H9 (cell line): ENCODE measurements around the gene CFAP99. TPM values are rescaled to one million over a fixed set of nuclear protein-coding genes. Genes with fewer than 3 reads are reported as not detected.

ENCODE experiments used
- DNase-seq: peaks from one replicate; pipeline ENCODE4 v3.0.0-alpha.2; 2017
- H2AFZ ChIP-seq: one replicate; pipeline ENCODE4 v1.6.1; 2013; ENCODE audit warnings: mild to moderate bottlenecking, low read length, control low read depth, moderate library complexity
- H2AK5ac ChIP-seq: 2 replicates; pipeline ENCODE4 v1.6.1; 2013; ENCODE audit warnings: low read length, control low read depth, mixed read lengths; ENCODE audit not compliant: insufficient read length
- H2BK120ac ChIP-seq: one replicate; pipeline ENCODE4 v1.6.1; 2013; ENCODE audit warnings: low read depth, mild to moderate bottlenecking, low read length, control low read depth, inconsistent platforms; ENCODE audit not compliant: poor library complexity, severe bottlenecking
- H2BK12ac ChIP-seq: 2 replicates; pipeline ENCODE4 v1.6.1; 2013; ENCODE audit warnings: low read length, control low read depth, mixed read lengths, low read depth; ENCODE audit not compliant: insufficient read length
- H2BK15ac ChIP-seq: 2 replicates; pipeline ENCODE4 v1.6.1; 2013; ENCODE audit warnings: low read depth, low read length, control low read depth
- H2BK20ac ChIP-seq: one replicate; pipeline ENCODE4 v1.6.1; 2013; ENCODE audit warnings: low read depth, mild to moderate bottlenecking, low read length, control low read depth, inconsistent platforms; ENCODE audit not compliant: poor library complexity, severe bottlenecking
- H2BK5ac ChIP-seq: 2 replicates; pipeline ENCODE4 v1.6.1; 2013; ENCODE audit warnings: low read length, control low read depth, mixed read lengths; ENCODE audit not compliant: insufficient read length
- H3K14ac ChIP-seq: 2 replicates; pipeline ENCODE4 v1.6.1; 2013; ENCODE audit warnings: low read length, control low read depth; ENCODE audit not compliant: insufficient read depth
- H3K18ac ChIP-seq: 2 replicates; pipeline ENCODE4 v1.6.1; 2013; ENCODE audit warnings: low read depth, mild to moderate bottlenecking, mixed read lengths, low read length, control low read depth; ENCODE audit not compliant: insufficient read length
- H3K23ac ChIP-seq: 2 replicates; pipeline ENCODE4 v1.6.1; 2013; ENCODE audit warnings: low read length, control low read depth, mixed read lengths, low read depth; ENCODE audit not compliant: insufficient read length
- H3K23me2 ChIP-seq: 2 replicates; pipeline ENCODE4 v1.6.1; 2013; ENCODE audit warnings: low read depth, mild to moderate bottlenecking, mixed read lengths, low read length, control low read depth; ENCODE audit not compliant: insufficient read length, poor library complexity, severe bottlenecking
- H3K27ac ChIP-seq: 2 replicates; pipeline ENCODE4 v1.5.1; 2013; ENCODE audit warnings: low read length, control low read depth, mixed read lengths, low read depth; ENCODE audit not compliant: insufficient read length
- H3K27me3 ChIP-seq: 2 replicates; pipeline ENCODE4 v1.6.1; 2013; ENCODE audit warnings: low read length, control low read depth, inconsistent platforms; ENCODE audit not compliant: insufficient read depth
- H3K4ac ChIP-seq: 2 replicates; pipeline ENCODE4 v1.6.1; 2013; ENCODE audit warnings: low read depth, mild to moderate bottlenecking, control low read depth, inconsistent platforms, low read length, moderate library complexity
- H3K4me1 ChIP-seq: 2 replicates; pipeline ENCODE4 v1.6.1; 2013; ENCODE audit warnings: low read length, control low read depth, inconsistent platforms; ENCODE audit not compliant: insufficient read depth
- H3K4me2 ChIP-seq: 2 replicates; pipeline ENCODE4 v1.6.1; 2013; ENCODE audit warnings: low read length, control low read depth, mixed read lengths; ENCODE audit not compliant: insufficient read length, insufficient read depth
- H3K56ac ChIP-seq: 2 replicates; pipeline ENCODE4 v1.6.1; 2013; ENCODE audit warnings: low read depth, mild to moderate bottlenecking, mixed read lengths, low read length, control low read depth; ENCODE audit not compliant: insufficient read length
- H3K79me1 ChIP-seq: 2 replicates; pipeline ENCODE4 v1.6.1; 2013; ENCODE audit warnings: low read depth, mild to moderate bottlenecking, moderate library complexity, low read length, control low read depth, inconsistent platforms; ENCODE audit not compliant: insufficient read depth, poor library complexity, severe bottlenecking
- H3K79me2 ChIP-seq: 2 replicates; pipeline ENCODE4 v1.6.1; 2013; ENCODE audit warnings: low read length, control low read depth, inconsistent platforms; ENCODE audit not compliant: insufficient read depth
- H3K9ac ChIP-seq: 2 replicates; pipeline ENCODE4 v1.6.1; 2013; ENCODE audit warnings: low read length, control low read depth, mixed read lengths; ENCODE audit not compliant: insufficient read length; ENCODE audit errors: extremely low read depth
- H3K9me3 ChIP-seq: one replicate; pipeline ENCODE4 v1.6.1; 2013; ENCODE audit warnings: low read depth, low read length, inconsistent platforms; ENCODE audit not compliant: control insufficient read depth
- H3T11ph ChIP-seq: one replicate; pipeline ENCODE4 v1.6.1; 2013; ENCODE audit warnings: mild to moderate bottlenecking, low read length, control low read depth, inconsistent platforms
- H4K20me1 ChIP-seq: one replicate; pipeline ENCODE4 v1.6.1; 2013; ENCODE audit not compliant: control insufficient read depth, insufficient read length, insufficient read depth
- H4K5ac ChIP-seq: 2 replicates; pipeline ENCODE4 v1.6.1; 2013; ENCODE audit warnings: low read depth, mild to moderate bottlenecking, mixed read lengths, low read length, control low read depth; ENCODE audit not compliant: insufficient read length
- H4K8ac ChIP-seq: replicated peaks from 2 replicates; pipeline ENCODE4 v1.6.1; 2013; ENCODE audit warnings: low read length, control low read depth, mixed read lengths, low read depth; ENCODE audit not compliant: insufficient read length
- H4K91ac ChIP-seq: 2 replicates; pipeline ENCODE4 v1.6.1; 2013; ENCODE audit warnings: low read depth, mild to moderate bottlenecking, moderate library complexity, mixed read lengths, low read length, control low read depth; ENCODE audit not compliant: insufficient read length
- H3K27ac Mint-ChIP-seq, 3 experiments: 2 replicates in 2 of 3; 3 replicates in 1 of 3; pipeline ENCODE4 v1.8.0; 2020 to 2021; ENCODE audit warnings: mixed read lengths in 3 of 3, mild to moderate bottlenecking in 1 of 3, moderate library complexity in 1 of 3
- H3K27me3 Mint-ChIP-seq: 2 replicates; pipeline ENCODE4 v1.8.0; 2021; ENCODE audit warnings: low read depth, mild to moderate bottlenecking, moderate library complexity, mixed read lengths
- H3K36me3 Mint-ChIP-seq, 3 experiments: 2 replicates in 2 of 3; 3 replicates in 1 of 3; pipeline ENCODE4 v1.8.0; 2020 to 2021; ENCODE audit warnings: low read depth in 3 of 3, mixed read lengths in 3 of 3; ENCODE audit not compliant: insufficient read depth in 1 of 3
- H3K4me1 Mint-ChIP-seq, 2 experiments: 2 replicates each; pipeline ENCODE4 v1.8.0; 2020; ENCODE audit warnings: mixed read lengths in 2 of 2
- H3K4me3 Mint-ChIP-seq, 2 experiments: 2 replicates in 1 of 2; 3 replicates in 1 of 2; pipeline ENCODE4 v1.8.0; 2020 to 2021; ENCODE audit warnings: mild to moderate bottlenecking in 2 of 2, mixed read lengths in 2 of 2, moderate library complexity in 1 of 2
- H3K9me3 Mint-ChIP-seq, 2 experiments: 2 replicates in 1 of 2; 3 replicates in 1 of 2; pipeline ENCODE4 v1.8.0; 2020; ENCODE audit warnings: mild to moderate bottlenecking in 2 of 2, mixed read lengths in 2 of 2, moderate library complexity in 1 of 2
- WGBS: extraction: QIAGEN DNeasy Blood & Tissue Kit; methylation state at CpG from one replicate; pipeline ENCODE4 v1.1.7; 2013; ENCODE audit warnings: missing lambda C conversion rate, low lambda C conversion rate, mixed read lengths; ENCODE audit not compliant: insufficient read length; ENCODE audit errors: extremely low coverage; 5-methylcytosine and 5-hydroxymethylcytosine counted together
- total RNA-seq: library from RNA; stranded (reverse); gene quantifications from 2 replicates; pipeline ENCODE4 v1.2.1, GENCODE V29; 2021
- TF ChIP-seq, protein P1 (sequence below): fragments of 200-600 bp; sonication (generic); conservative IDR thresholded peaks from 3 replicates; pipeline ENCODE4 v1.8.0; 2021; ENCODE audit warnings: antibody characterized with exemption, mild to moderate bottlenecking

CFAP99 gene
- total RNA-seq, 1 experiment from 2014 or later: 0.35 TPM

DNA sequence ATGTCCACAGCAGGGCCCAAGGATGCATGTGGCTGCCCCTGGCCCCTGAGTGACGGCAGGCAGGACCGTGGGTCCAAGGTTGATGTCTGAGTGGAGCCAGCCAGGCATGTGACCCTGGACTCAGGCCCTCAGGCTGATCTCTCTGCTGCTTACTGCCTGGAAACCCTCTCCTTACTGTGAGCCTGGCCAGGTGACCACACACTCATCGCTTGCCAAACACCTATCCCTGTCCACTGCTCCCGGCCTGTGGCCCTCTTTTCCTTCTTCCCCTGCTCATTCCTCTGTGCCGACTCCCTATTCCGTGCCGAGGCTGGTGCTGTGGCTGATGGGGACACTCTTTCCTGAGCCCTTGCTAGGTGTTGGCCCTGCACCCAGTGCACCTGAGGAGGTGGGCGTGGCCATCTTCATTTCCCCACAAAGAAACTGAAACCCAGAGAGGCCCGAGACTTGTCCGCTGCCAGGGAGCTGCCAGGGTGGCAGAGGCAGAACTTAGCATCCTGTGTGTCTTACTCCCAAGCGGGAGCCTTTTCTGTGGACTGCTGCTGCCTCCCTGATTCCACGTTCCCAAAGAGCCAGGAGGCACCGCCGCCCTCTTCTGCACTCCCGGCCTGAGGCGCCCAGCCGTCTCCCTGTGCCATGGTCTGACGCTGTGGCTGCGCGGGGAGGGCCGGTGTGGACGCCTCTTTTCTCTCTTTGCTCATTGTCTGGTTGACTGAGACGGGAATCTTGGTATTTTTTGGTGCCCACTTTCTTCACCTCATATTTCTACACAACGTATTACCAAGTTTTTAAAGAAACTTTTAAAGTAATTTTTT lies 38.9 kb downstream of the CFAP99 start:
- Histone ChIP-seq H2AK5ac (peak overlapping the region; percentile 41), H3K14ac (no peak overlapping the region), H2BK120ac (no peak overlapping the region), H3K23me2 (no peaks in the 10 kb centered on the region), H2BK15ac (no peak overlapping the region), H2BK12ac (no peak overlapping the region), H3K23ac (no peak overlapping the region), H3T11ph (no peak overlapping the region), H4K8ac (no peak overlapping the region), H3K9ac (no peak overlapping the region), H2AFZ (no peak overlapping the region), H3K27ac (no peak overlapping the region), H3K56ac (no peak overlapping the region), H3K79me2 (no peaks in the 10 kb centered on the region), H3K27me3 (peaks cover 3% of the 10 kb centered on the region; the same call in 1 of the 2 replicates), H3K4me2 (no peak overlapping the region), H3K9me3 (no peaks in the 10 kb centered on the region), H3K18ac (no peak overlapping the region), H2BK20ac (no peak overlapping the region), H3K79me1 (no peaks in the 10 kb centered on the region), H2BK5ac (no peak overlapping the region), H4K20me1 (peaks cover 2% of the 10 kb centered on the region), H4K91ac (no peak overlapping the region), H3K4me1 (no peaks in the 10 kb centered on the region), H4K5ac (no peak overlapping the region), H3K4ac (no peak overlapping the region)
- peaks cover 22% of the 10 kb centered on the region for H3K27me3 Mint-ChIP-seq
- H3K9me3 Mint-ChIP-seq: no peaks in the 10 kb centered on the region; a peak in 1 of 5 replicates
- peak; percentile 30 for DNase-seq
- no peak overlapping the region for H3K4me3 Mint-ChIP-seq
- H3K4me1 Mint-ChIP-seq: peaks cover 7 to 11% of the 10 kb centered on the region in 2 experiments
- peak overlapping the region in 1 of 3 experiments; percentile 72; a peak in 1 of 7 replicates for H3K27ac Mint-ChIP-seq
- TF ChIP-seq, protein P1, sequence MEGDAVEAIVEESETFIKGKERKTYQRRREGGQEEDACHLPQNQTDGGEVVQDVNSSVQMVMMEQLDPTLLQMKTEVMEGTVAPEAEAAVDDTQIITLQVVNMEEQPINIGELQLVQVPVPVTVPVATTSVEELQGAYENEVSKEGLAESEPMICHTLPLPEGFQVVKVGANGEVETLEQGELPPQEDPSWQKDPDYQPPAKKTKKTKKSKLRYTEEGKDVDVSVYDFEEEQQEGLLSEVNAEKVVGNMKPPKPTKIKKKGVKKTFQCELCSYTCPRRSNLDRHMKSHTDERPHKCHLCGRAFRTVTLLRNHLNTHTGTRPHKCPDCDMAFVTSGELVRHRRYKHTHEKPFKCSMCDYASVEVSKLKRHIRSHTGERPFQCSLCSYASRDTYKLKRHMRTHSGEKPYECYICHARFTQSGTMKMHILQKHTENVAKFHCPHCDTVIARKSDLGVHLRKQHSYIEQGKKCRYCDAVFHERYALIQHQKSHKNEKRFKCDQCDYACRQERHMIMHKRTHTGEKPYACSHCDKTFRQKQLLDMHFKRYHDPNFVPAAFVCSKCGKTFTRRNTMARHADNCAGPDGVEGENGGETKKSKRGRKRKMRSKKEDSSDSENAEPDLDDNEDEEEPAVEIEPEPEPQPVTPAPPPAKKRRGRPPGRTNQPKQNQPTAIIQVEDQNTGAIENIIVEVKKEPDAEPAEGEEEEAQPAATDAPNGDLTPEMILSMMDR: no peak
- no CpG with 5 or more reads among the region's 24 CpGs for WGBS
- no peaks in the 10 kb centered on the region for H3K36me3 Mint-ChIP-seq
